ENCODE results near the gene CAB39.

The CAB39 gene

GRCh38 chr2:230823264-230823964, 110.8 kb downstream of the CAB39 start:
- no peak for DNase-seq

GRCh38 chr2:230824406-230824978, 111.8 kb downstream of the CAB39 start:
- peak; percentile 43 for DNase-seq

- DNase-seq: no peak
Measured at GRCh38 chr2:230825354-230825753, 112.7 kb downstream of the CAB39 start.

- no peak for DNase-seq
Measured at GRCh38 chr2:230827774-230828271, 115.2 kb downstream of the CAB39 start.

- no peak for DNase-seq
Measured at GRCh38 chr2:230828272-230828961, 115.8 kb downstream of the CAB39 start.

- DNase-seq: no peak
Measured at GRCh38 chr2:230829293-230829692, 116.7 kb downstream of the CAB39 start.

- DNase-seq: no peak
Measured at GRCh38 chr2:230829959-230830358, 117.3 kb downstream of the CAB39 start.

GRCh38 chr2:230830428-230830827, 117.8 kb downstream of the CAB39 start:
- no peak for DNase-seq

GRCh38 chr2:230840301-230840700, 127.7 kb downstream of the CAB39 start:
- peak; percentile 11 for DNase-seq

GRCh38 chr2:230842473-230842872, 129.8 kb downstream of the CAB39 start:
- no peak for DNase-seq

GRCh38 chr2:230843132-230843531, 130.5 kb downstream of the CAB39 start:
- no peak for DNase-seq

GRCh38 chr2:230846360-230846759, 133.7 kb downstream of the CAB39 start:
- DNase-seq: no peak

- DNase-seq: peak; percentile 70
Measured at GRCh38 chr2:230847883-230848388, 135.3 kb downstream of the CAB39 start.

GRCh38 chr2:230849633-230850357, 137.2 kb downstream of the CAB39 start:
- no peak for DNase-seq

- DNase-seq: no peak
Measured at GRCh38 chr2:230850358-230850658, 137.7 kb downstream of the CAB39 start.

GRCh38 chr2:230852113-230852512, 139.5 kb downstream of the CAB39 start:
- no peak for DNase-seq

GRCh38 chr2:230861552-230862255, 149.1 kb downstream of the CAB39 start:
- no peak for DNase-seq

GRCh38 chr2:230862292-230862691, 149.7 kb downstream of the CAB39 start:
- no peak for DNase-seq

- no peak for DNase-seq
Measured at GRCh38 chr2:230863031-230863430, 150.4 kb downstream of the CAB39 start.

- DNase-seq: no peak
Measured at GRCh38 chr2:230863442-230864121, 150.9 kb downstream of the CAB39 start.

- DNase-seq: no peak
Measured at GRCh38 chr2:230864122-230864604, 151.5 kb downstream of the CAB39 start.
